K562 (cell line): Measurements from ENCODE around the gene CENPT.

Source experiments
- CHD2 ChIP-seq: IDR thresholded peaks from 2 replicates; pipeline ENCODE4 v1.6.1; 2011; ENCODE audit warnings: low read depth, low read length
- EP300 ChIP-seq: IDR thresholded peaks from 2 replicates; pipeline ENCODE4 v1.6.1; 2012; ENCODE audit warnings: low read length, improper control_type of control experiment
- ERF ChIP-seq: fragments of 450-650 bp; formaldehyde crosslinking; IDR thresholded peaks from 2 replicates; pipeline ENCODE4 v1.4.0; 2020; ENCODE audit warnings: mild to moderate bottlenecking, mixed read lengths
- EZH2 ChIP-seq: IDR thresholded peaks from 2 replicates; pipeline ENCODE4 v1.6.1; 2012; ENCODE audit warnings: low read depth, mild to moderate bottlenecking, inconsistent platforms, low read length, borderline replicate concordance
- MXI1 ChIP-seq: IDR thresholded peaks from 2 replicates; pipeline ENCODE4 v1.6.1; 2011; ENCODE audit warnings: low read depth, mild to moderate bottlenecking, improper control_type of control experiment, low read length
- POLR2A ChIP-seq: fragments of 450-650 bp; conservative IDR thresholded peaks from 2 replicates; pipeline ENCODE4 v1.6.1; 2016
- TF ChIP-seq, protein P1 (sequence below), 3 experiments: IDR thresholded peaks in 2 of 3; conservative IDR thresholded peaks in 1 of 3; 2 replicates each; pipeline ENCODE4 v1.5.1; 2011 to 2012; ENCODE audit warnings: low read length in 3 of 3, mild to moderate bottlenecking in 3 of 3, control low read depth in 2 of 3, improper control_type of control experiment in 1 of 3, inconsistent platforms in 1 of 3, low read depth in 1 of 3, mixed read lengths in 1 of 3, moderate library complexity in 1 of 3; ENCODE audit not compliant: insufficient read depth in 2 of 3

DNA sequence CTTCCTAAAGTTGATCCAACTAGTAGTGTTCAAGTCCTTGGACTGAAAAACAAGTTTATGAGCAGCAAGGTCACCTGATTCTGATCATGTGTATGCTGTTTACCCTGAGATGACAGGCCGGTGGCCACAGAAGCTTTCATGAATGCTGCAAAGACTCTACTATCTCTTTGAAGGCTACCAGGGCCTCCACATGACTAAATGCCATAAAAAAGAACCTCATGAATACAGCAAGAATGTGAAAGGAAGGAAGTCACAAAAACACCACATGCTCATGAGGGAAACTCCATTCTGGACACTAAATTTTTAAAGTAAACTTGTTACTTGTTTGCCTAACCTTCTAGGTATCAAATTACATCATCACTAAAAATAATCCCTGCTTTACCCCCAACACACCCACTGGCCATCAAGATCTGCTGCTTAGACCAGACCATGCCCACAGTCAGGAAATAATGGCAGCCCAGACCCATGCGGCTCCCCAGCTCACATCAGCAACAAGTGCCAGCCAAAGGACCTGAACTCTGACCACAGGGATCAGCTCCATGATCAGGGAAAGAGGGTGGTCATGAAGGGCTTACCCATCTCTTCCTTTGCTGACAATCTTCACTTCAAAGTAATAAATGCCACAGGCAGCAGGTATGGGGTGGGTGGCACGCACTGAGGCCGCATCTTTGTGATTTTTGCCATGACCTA, 42.5 kb downstream of the CENPT start:
- TF ChIP-seq, protein P1, sequence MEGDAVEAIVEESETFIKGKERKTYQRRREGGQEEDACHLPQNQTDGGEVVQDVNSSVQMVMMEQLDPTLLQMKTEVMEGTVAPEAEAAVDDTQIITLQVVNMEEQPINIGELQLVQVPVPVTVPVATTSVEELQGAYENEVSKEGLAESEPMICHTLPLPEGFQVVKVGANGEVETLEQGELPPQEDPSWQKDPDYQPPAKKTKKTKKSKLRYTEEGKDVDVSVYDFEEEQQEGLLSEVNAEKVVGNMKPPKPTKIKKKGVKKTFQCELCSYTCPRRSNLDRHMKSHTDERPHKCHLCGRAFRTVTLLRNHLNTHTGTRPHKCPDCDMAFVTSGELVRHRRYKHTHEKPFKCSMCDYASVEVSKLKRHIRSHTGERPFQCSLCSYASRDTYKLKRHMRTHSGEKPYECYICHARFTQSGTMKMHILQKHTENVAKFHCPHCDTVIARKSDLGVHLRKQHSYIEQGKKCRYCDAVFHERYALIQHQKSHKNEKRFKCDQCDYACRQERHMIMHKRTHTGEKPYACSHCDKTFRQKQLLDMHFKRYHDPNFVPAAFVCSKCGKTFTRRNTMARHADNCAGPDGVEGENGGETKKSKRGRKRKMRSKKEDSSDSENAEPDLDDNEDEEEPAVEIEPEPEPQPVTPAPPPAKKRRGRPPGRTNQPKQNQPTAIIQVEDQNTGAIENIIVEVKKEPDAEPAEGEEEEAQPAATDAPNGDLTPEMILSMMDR (IDR thresholded peaks at IDR 0.05 in 2 of 3, conservative IDR thresholded peaks at IDR 0.05 in 1 of 3; ENCODE audit: insufficient read depth in 2 of 3, low read depth in 1 of 3, low read length in 3 of 3) = no peak
- TF ChIP-seq EP300 (no peak), MXI1 (no peak), CHD2 (no peak), EZH2 (no peak), ERF (CRISPR knock-in tag) (no peak), POLR2A (no peak)
